Uterine smooth muscle cell (primary cell): Measurements from ENCODE around the gene LRRC25. TPM values are rescaled to one million over a fixed set of nuclear protein-coding genes. Genes with fewer than 3 reads are reported as not detected.

Source experiments
- total RNA-seq: library from RNA; depleted of rRNA; stranded (reverse); fragments of >200 nt; gene quantifications from 2 replicates; pipeline ENCODE4 v1.2.3, GENCODE V29; 2014

The LRRC25 gene
- total RNA-seq, result 0.11 and 0.25 TPM in 2 replicates

DNA sequence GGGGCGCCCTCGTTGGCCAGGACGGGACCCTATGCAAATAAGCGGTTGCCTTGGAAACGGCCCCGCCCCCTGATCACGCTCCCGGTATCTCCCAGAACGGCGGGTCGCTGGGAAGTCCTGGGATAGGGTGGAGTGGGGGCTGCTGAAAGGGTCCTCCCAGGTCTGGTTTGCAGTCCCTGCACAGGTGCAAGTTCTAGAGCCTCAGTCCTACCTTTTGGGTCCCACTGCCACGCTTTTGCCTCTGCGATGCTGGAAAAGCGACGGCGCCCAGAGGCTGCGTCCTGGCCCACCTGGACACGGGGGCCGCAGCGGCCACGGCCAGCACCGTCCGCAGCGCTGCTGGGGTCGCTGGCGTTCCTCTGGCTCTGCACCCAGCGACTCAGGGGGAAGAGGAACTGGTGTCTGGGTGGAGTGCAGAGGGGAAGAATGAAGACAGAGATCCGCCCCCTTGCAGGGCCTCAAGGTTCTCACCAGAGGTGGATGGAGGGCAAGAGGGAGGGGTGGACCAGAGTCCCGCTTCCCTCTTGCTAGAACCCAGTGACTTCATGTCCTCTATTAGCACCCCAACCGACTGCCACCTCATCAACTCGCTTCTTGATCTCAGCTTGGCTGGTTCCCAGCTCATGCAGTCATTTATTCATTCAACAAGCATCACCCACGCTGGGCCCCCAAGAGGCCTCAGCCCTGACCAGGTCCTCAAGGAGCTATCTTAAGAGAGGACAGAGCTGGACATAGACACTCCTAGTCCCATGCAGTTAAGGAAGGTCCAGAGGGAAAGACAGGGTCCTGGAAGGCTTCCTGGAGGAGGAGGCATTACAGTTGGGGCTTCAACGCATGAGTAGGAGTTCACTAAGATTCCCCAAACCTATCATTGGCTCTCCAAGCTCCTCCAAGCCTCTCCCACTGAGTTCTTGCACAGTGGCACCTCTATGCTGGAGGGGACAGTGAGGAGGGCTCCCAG, at the start of gene LRRC25:
Gene LRRC25 (minus strand): TSS at position 381 of the 961 bp plus-strand sequence. CDS start 659 bp downstream, outside the sequence.

DNA sequence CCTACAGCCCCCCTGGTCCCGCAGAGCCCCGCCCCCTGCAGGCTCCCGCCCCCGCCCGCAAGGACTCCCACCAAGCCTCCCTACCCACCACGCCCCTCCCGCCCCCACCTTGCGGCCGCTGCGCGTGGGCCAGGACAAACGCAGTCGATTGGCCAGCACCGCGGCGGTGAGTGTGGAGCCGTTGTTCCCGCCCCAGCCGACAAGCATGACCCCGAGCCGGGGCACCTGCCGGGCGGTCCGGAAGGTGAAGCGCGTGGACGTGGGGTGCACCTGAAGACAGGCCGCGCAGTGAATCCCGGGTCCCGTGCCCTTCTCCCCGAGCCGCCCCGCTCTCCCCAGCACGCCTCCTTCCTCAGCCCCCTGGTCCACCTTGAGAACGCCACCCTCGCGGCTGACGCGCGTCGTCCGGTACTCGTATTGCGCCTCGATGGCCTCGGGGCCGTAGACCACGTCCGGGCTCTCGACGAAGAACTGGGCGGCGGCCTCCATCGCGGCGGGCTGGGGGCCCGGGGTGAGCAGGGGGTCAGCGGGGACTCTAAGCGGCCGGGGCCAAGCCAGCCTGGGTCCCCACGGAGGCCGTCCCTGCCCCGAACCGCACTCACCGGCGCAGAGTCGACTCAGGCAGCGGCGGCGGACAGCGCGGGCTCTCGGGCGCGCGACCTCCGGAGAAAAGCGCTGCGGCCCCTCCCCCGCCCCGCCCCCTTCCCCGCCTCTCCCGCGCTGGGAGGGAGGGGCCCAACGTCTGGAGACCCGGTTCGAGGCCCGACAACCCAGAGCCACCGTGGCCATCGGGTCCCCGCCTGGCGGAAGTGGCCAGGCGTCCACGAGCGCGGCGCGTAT, 40.3 kb upstream of the LRRC25 start, which contains the start of gene ISYNA1:
Gene ISYNA1 (minus strand): TSS at position 643 of the 840 bp plus-strand sequence. CDS start 154 bp downstream, at position 489.

GRCh38 chr19:18419195-18419698, 21.8 kb upstream of the LRRC25 start, which contains the start of gene SSBP4:
TSS of gene SSBP4 (plus strand) at chr19:18419398. CDS start at chr19:18419649, 251 bp downstream.

GRCh38 chr19:18385675-18386542, 11.5 kb downstream of the LRRC25 start, which contains the start of gene GDF15:
TSS of gene GDF15 (plus strand) at chr19:18386158. CDS start at chr19:18386190, 32 bp downstream.

Other genes with a start within 250 kb of the LRRC25 start
- gene PIK3R2, start 244.5 kb downstream of the LRRC25 start, total RNA-seq, result 8.7 and 15.7 TPM in 2 replicates
- gene IFI30, start 223.8 kb downstream of the LRRC25 start, total RNA-seq, result 0.87 and 2.3 TPM in 2 replicates
- gene MPV17L2, start 204.4 kb downstream of the LRRC25 start, total RNA-seq, result 11.6 and 20.9 TPM in 2 replicates
- 0.89 and 1.5 TPM in 2 replicates for gene RAB3A, start 193.6 kb downstream of the LRRC25 start, total RNA-seq
- under 0.01 and 0.44 TPM in 2 replicates for gene PDE4C, start 171.2 kb downstream of the LRRC25 start, total RNA-seq
- gene IQCN, start 123.2 kb downstream of the LRRC25 start, total RNA-seq, result 0.44 and 0.50 TPM in 2 replicates
- gene JUND, start 116.0 kb downstream of the LRRC25 start, total RNA-seq, result 136 and 174 TPM in 2 replicates
- gene LSM4, start 74.5 kb downstream of the LRRC25 start, total RNA-seq, result 122 and 207 TPM in 2 replicates
- 24.0 and 50.5 TPM in 2 replicates for gene PGPEP1, start 57.0 kb downstream of the LRRC25 start, total RNA-seq
- 82.9 and 265 TPM in 2 replicates for gene GDF15, start 11.5 kb downstream of the LRRC25 start, total RNA-seq
- gene SSBP4, start 21.8 kb upstream of the LRRC25 start, total RNA-seq, result 63.0 and 65.4 TPM in 2 replicates
- gene ISYNA1, start 40.5 kb upstream of the LRRC25 start, total RNA-seq, result 10.7 and 27.7 TPM in 2 replicates
- 15.2 and 16.6 TPM in 2 replicates for gene ELL, start 124.4 kb upstream of the LRRC25 start, total RNA-seq
- 160 and 335 TPM in 2 replicates for gene FKBP8, start 146.0 kb upstream of the LRRC25 start, total RNA-seq
- gene KXD1, start 160.2 kb upstream of the LRRC25 start, total RNA-seq, result 46.0 and 68.0 TPM in 2 replicates
- gene UBA52, start 174.2 kb upstream of the LRRC25 start, total RNA-seq, result 425 and 545 TPM in 2 replicates
- gene REX1BD, start 191.2 kb upstream of the LRRC25 start, total RNA-seq, result 56.5 and 76.9 TPM in 2 replicates
- 0.11 and 1.00 TPM in 2 replicates for gene CRLF1, start 209.2 kb upstream of the LRRC25 start, total RNA-seq
- 0.11 and 0.37 TPM in 2 replicates for gene TMEM59L, start 215.2 kb upstream of the LRRC25 start, total RNA-seq
- 4.5 and 4.6 TPM in 2 replicates for gene KLHL26, start 239.4 kb upstream of the LRRC25 start, total RNA-seq